SK-N-SH treated with all-trans-retinoic acid at 6 μM for 48 hours (cell line): Measurements from ENCODE around the gene GUCD1.

Experiments used
- BACH2 ChIP-seq: fragments of 250-450 bp; sonication (Bioruptor Pico); IDR thresholded peaks from 2 replicates; pipeline ENCODE4 v1.9.0; 2021; ENCODE audit warnings: mild to moderate bottlenecking, borderline replicate concordance
- CSDC2 ChIP-seq: fragments of 250-450 bp; sonication (Bioruptor Pico); IDR thresholded peaks from 2 replicates; pipeline ENCODE4 v1.5.0; 2020; ENCODE audit warnings: mild to moderate bottlenecking, moderate library complexity
- ESRRG ChIP-seq: fragments of 250-450 bp; sonication (Bioruptor Pico); IDR thresholded peaks from 2 replicates; pipeline ENCODE4 v1.6.1; 2021; ENCODE audit warnings: mild to moderate bottlenecking
- GLIS3 ChIP-seq: fragments of 250-450 bp; sonication (Bioruptor Pico); IDR thresholded peaks from 2 replicates; pipeline ENCODE4 v1.5.0; 2020; ENCODE audit warnings: mild to moderate bottlenecking, moderate library complexity
- OSR1 ChIP-seq: fragments of 250-450 bp; sonication (Bioruptor Pico); IDR thresholded peaks from 2 replicates; pipeline ENCODE4 v1.8.0; 2022; ENCODE audit warnings: moderate library complexity, mild to moderate bottlenecking, inconsistent platforms
- PPARA ChIP-seq: fragments of 250-450 bp; sonication (Bioruptor Pico); IDR thresholded peaks from 2 replicates; pipeline ENCODE4 v1.5.0; 2020; ENCODE audit warnings: mild to moderate bottlenecking, borderline replicate concordance
- ZFP3 ChIP-seq: fragments of 250-450 bp; sonication (Bioruptor Pico); IDR thresholded peaks from 2 replicates; pipeline ENCODE4 v1.5.0; 2020; ENCODE audit warnings: mild to moderate bottlenecking, moderate library complexity
- ZFP30 ChIP-seq: fragments of 450-650 bp; formaldehyde crosslinking; IDR thresholded peaks from 2 replicates; pipeline ENCODE4 v1.5.0; 2022; ENCODE audit warnings: mild to moderate bottlenecking, moderate library complexity
- ZNF565 ChIP-seq: fragments of 450-650 bp; formaldehyde crosslinking; conservative IDR thresholded peaks from 2 replicates; pipeline ENCODE4 v1.5.0; 2020; ENCODE audit warnings: low read depth, mild to moderate bottlenecking, moderate library complexity
- ZNF8 ChIP-seq: fragments of 450-650 bp; formaldehyde crosslinking; IDR thresholded peaks from 2 replicates; pipeline ENCODE4 v1.5.0; 2020; ENCODE audit warnings: mild to moderate bottlenecking, moderate library complexity
- TF ChIP-seq, protein P1 (sequence below): fragments of 250-450 bp; sonication (Bioruptor Pico); IDR thresholded peaks from 2 replicates; pipeline ENCODE4 v1.8.0; 2021; ENCODE audit warnings: low read depth, mild to moderate bottlenecking, moderate library complexity, borderline replicate concordance
- TF ChIP-seq, protein P2 (sequence below): fragments of 250-450 bp; sonication (Bioruptor Pico); IDR thresholded peaks from 2 replicates; pipeline ENCODE4 v1.5.1; 2020; ENCODE audit warnings: low read depth, mild to moderate bottlenecking, moderate library complexity

DNA sequence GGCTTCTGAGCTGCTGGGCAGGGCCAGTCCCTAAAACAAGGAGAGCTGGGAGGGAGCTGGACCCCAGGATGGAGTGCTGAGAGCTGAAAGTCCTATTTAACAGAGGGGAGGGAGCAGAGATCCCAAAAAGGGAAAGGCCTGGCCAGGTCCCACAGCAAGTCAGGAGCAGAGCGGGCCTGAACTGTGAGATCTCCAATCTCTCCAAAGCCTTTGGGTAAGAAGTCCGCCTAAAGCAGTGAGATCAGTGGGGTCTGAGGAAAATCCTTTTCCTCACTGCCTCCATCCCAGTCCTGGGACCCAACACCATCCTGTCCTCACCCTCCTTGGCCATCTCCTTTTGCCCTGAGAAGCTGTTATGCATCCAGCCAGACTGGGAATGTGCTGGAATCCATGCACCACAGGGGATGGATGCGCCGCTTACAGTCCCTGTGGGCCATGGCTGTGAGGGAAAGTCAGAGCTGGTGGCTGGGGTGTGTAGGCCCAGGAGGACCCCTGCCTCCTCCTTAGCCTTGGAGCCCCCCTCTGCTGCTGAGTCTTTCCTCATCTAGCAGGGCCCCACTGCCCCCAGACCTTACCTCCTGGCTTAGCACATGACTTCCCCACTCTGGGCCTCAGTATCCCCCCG, 29.3 kb upstream of the GUCD1 start:
- TF ChIP-seq BACH2 (CRISPR knock-in tag) (no peak), ZNF8 (CRISPR knock-in tag) (no peak), GLIS3 (CRISPR knock-in tag) (no peak), CSDC2 (no peak), ZFP30 (CRISPR knock-in tag) (no peak), OSR1 (CRISPR knock-in tag) (no peak), ZNF565 (no peak), PPARA (no peak), ESRRG (CRISPR knock-in tag) (no peak), ZFP3 (no peak)
- TF ChIP-seq, protein P1, sequence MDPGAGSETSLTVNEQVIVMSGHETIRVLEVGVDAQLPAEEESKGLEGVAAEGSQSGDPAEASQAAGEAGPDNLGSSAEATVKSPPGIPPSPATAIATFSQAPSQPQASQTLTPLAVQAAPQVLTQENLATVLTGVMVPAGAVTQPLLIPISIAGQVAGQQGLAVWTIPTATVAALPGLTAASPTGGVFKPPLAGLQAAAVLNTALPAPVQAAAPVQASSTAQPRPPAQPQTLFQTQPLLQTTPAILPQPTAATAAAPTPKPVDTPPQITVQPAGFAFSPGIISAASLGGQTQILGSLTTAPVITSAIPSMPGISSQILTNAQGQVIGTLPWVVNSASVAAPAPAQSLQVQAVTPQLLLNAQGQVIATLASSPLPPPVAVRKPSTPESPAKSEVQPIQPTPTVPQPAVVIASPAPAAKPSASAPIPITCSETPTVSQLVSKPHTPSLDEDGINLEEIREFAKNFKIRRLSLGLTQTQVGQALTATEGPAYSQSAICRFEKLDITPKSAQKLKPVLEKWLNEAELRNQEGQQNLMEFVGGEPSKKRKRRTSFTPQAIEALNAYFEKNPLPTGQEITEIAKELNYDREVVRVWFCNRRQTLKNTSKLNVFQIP, result no peak
- TF ChIP-seq, protein P2, sequence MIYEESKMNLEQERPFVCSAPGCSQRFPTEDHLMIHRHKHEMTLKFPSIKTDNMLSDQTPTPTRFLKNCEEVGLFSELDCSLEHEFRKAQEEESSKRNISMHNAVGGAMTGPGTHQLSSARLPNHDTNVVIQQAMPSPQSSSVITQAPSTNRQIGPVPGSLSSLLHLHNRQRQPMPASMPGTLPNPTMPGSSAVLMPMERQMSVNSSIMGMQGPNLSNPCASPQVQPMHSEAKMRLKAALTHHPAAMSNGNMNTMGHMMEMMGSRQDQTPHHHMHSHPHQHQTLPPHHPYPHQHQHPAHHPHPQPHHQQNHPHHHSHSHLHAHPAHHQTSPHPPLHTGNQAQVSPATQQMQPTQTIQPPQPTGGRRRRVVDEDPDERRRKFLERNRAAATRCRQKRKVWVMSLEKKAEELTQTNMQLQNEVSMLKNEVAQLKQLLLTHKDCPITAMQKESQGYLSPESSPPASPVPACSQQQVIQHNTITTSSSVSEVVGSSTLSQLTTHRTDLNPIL (CRISPR knock-in tag), result no peak
